Mucosa of descending colon (tissue), 3 donors: ENCODE measurements around the gene SPOCK1. TPM values are rescaled to one million over a fixed set of nuclear protein-coding genes. Genes with fewer than 3 reads are reported as not detected.

ENCODE experiments used
- ATAC-seq: fragments of 200-7000 bp; cut with Tn5 transposase; one replicate; pipeline ENCODE4 v1.9.1; 2020; ENCODE audit warnings: mild to moderate bottlenecking, moderate library complexity
- DNase-seq, 3 donors: peaks; one replicate each; pipeline ENCODE4 v3.0.0-alpha.2; 2020
- H3K36me3 ChIP-seq: fragments of 200-600 bp; one replicate; pipeline ENCODE4 v1.8.0; 2021; ENCODE audit warnings: low read depth, mild to moderate bottlenecking
- H3K4me1 ChIP-seq: fragments of 200-600 bp; one replicate; pipeline ENCODE4 v1.8.0; 2021; ENCODE audit warnings: low read depth, mild to moderate bottlenecking
- H3K4me3 ChIP-seq: fragments of 200-600 bp; one replicate; pipeline ENCODE4 v1.8.0; 2021; ENCODE audit warnings: mild to moderate bottlenecking
- H3K9me3 ChIP-seq: fragments of 200-600 bp; one replicate; pipeline ENCODE4 v1.8.0; 2021; ENCODE audit warnings: mild to moderate bottlenecking
- CTCF ChIP-seq: fragments of 200-600 bp; IDR thresholded peaks from one replicate; pipeline ENCODE4 v1.8.0; 2022; ENCODE audit warnings: antibody characterized with exemption, mild to moderate bottlenecking
- intact Hi-C, 2 donors: fragments of 100-400 bp; cut with DNase I in 1 of 2; cut with micrococcal nuclease in 1 of 2; formaldehyde crosslinking; loops; one replicate each; pipeline versions ENCODE4 v1.11.0 to v1.11.1; 2022; cut with DNase I, micrococcal nuclease
- total RNA-seq, 3 donors: library from RNA; stranded (reverse); fragmentation: NEBNext Ultra II Directional in 2 of 3; extraction: Animal tissue kit (Norgen Biotek cat#: 25700) in 2 of 3; gene quantifications; one replicate each; pipeline versions ENCODE4 v1.2.1 to v1.2.4, GENCODE V29; 2021 to 2023
- donor health status: DM: no; HTN: no; CAD: no; lungs with moderate emphysema.
- donor health status: DM: no; HTN: no; CAD: no.
- donor health status: DM: no; HTN: yes; CAD: no.

The SPOCK1 gene
- total RNA-seq, 3 donors from 2014 or later = 1.8 to 55.5 (median 7.9) TPM

GRCh38 chr5:137365126-137365865 is 133.8 kb downstream of the SPOCK1 start:
- Histone ChIP-seq H3K4me3 (no peak overlapping the region), H3K9me3 (no peaks in the 10 kb centered on the region), H3K4me1 (no peaks in the 10 kb centered on the region), H3K36me3 (no peaks in the 10 kb centered on the region)
- intact Hi-C loops = no loop called here
- no peak for ATAC-seq
- no peak for TF ChIP-seq CTCF
- no peak for DNase-seq

GRCh38 chr5:137361280-137361679 is 137.8 kb downstream of the SPOCK1 start:
- ATAC-seq (no peak), DNase-seq (no peak)
- H3K36me3 ChIP-seq = no peaks in the 10 kb centered on the region
- intact Hi-C loops = no loop called here
- H3K4me1 ChIP-seq = no peaks in the 10 kb centered on the region
- no peak overlapping the region for H3K4me3 ChIP-seq
- no peak for TF ChIP-seq CTCF
- H3K9me3 ChIP-seq = no peaks in the 10 kb centered on the region

GRCh38 chr5:137360607-137361006 is 138.5 kb downstream of the SPOCK1 start:
- H3K4me1 ChIP-seq = no peaks in the 10 kb centered on the region
- no peak overlapping the region for H3K4me3 ChIP-seq
- no peaks in the 10 kb centered on the region for H3K36me3 ChIP-seq
- TF ChIP-seq CTCF = no peak
- ATAC-seq = no peak
- intact Hi-C loops = no loop called here
- H3K9me3 ChIP-seq = no peaks in the 10 kb centered on the region
- no peak for DNase-seq

- intact Hi-C loops = no loop called here
- DNase-seq = no peak
- no peak for ATAC-seq
- Histone ChIP-seq H3K4me1 (no peaks in the 10 kb centered on the region), H3K36me3 (no peaks in the 10 kb centered on the region), H3K4me3 (no peak overlapping the region), H3K9me3 (no peaks in the 10 kb centered on the region)
- TF ChIP-seq CTCF = no peak
These were observed 139.2 kb downstream of the SPOCK1 start for GRCh38 chr5:137359941-137360340.

GRCh38 chr5:137357436-137357835 is 141.7 kb downstream of the SPOCK1 start:
- Histone ChIP-seq H3K36me3 (no peaks in the 10 kb centered on the region), H3K4me1 (no peaks in the 10 kb centered on the region), H3K9me3 (no peaks in the 10 kb centered on the region), H3K4me3 (no peak overlapping the region)
- no peak for DNase-seq
- intact Hi-C loops = no loop called here
- no peak for ATAC-seq
- TF ChIP-seq CTCF = no peak

GRCh38 chr5:137356127-137356526 is 143.0 kb downstream of the SPOCK1 start:
- TF ChIP-seq CTCF = no peak
- no peaks in the 10 kb centered on the region for H3K9me3 ChIP-seq
- no peaks in the 10 kb centered on the region for H3K4me1 ChIP-seq
- intact Hi-C loops = no loop called here
- H3K36me3 ChIP-seq = no peaks in the 10 kb centered on the region
- ATAC-seq (no peak), DNase-seq (no peak)
- no peak overlapping the region for H3K4me3 ChIP-seq
